Glomerular visceral epithelial cell (primary cell): ENCODE results near the gene PCDHB1.

ENCODE experiments used
- DNase-seq: peaks from one replicate; pipeline ENCODE4 v3.0.0-alpha.2; 2016; ENCODE audit errors: extremely low spot score

Gene PCDHB1

GRCh38 chr5:141050622-141051520 is at the start of gene PCDHB1:
TSS of gene PCDHB1 (plus strand) at chr5:141051374. CDS start at chr5:141051471, 97 bp downstream.
- DNase-seq = no peak

- peak; percentile 25 for DNase-seq
Measured at GRCh38 chr5:141001446-141001843, 49.7 kb upstream of the PCDHB1 start.

DNA sequence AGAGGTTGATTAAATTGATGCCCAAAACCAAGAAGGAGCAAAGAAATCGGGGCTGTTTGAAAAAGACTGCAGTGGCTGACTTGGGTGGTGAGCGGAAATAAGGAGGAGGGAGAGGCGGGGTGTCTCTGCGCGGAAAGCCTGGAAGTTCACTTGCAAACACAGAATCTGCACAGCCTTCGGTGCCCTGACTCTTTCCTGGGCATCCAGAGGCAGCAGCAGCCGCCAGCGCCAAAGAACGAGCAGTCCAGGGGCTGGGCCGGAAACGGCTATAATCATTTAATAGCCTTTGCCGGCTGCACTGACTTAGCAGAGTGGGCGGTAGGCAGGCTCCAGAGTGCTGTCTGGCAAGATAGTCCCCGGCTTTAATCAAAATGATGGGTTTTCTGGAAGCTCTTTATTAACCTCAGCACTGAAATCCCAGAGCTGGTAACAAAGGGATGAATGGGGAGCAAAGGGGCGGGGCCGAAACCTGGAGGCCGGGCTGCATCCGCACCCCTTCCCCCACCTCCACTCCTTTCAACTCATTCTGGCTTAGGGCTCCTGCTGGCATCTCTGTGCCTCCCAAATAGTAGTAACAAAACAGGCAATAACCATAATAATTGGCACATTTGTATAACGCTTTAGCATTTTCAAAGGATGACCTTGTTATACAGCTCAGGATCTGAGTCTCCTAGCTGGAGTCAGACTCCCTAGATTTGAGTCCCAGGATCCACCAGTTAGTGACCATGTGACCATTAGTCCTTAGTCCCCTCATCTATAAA is 49.1 kb upstream of the PCDHB1 start:
- peak; percentile 47 for DNase-seq

- no peak for DNase-seq
Measured at GRCh38 chr5:141002605-141002965, 48.6 kb upstream of the PCDHB1 start.

DNA sequence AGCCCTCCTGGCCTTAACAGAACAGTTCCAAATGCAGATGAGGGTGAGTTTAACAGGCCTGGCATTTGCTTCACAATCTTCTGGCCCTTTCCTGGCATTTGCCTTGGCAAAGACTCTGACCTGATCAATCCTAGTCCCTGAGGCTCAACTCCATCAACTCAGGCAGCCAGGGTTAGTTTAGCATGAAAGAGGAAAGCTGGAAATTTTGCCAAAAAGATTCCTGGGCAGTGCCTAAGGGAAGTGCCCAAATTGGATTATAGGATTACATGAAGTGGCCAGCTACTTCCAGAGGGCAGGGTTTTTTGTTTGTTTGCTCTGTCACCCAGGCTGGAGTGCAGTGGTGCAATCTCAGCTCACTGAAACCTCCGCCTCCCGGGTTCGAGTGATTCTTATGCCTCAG is 48.1 kb upstream of the PCDHB1 start:
- no peak for DNase-seq

GRCh38 chr5:141003791-141004611 is 47.2 kb upstream of the PCDHB1 start:
- peak; percentile 50 for DNase-seq

GRCh38 chr5:141007791-141008190 is 43.4 kb upstream of the PCDHB1 start:
- no peak for DNase-seq

DNA sequence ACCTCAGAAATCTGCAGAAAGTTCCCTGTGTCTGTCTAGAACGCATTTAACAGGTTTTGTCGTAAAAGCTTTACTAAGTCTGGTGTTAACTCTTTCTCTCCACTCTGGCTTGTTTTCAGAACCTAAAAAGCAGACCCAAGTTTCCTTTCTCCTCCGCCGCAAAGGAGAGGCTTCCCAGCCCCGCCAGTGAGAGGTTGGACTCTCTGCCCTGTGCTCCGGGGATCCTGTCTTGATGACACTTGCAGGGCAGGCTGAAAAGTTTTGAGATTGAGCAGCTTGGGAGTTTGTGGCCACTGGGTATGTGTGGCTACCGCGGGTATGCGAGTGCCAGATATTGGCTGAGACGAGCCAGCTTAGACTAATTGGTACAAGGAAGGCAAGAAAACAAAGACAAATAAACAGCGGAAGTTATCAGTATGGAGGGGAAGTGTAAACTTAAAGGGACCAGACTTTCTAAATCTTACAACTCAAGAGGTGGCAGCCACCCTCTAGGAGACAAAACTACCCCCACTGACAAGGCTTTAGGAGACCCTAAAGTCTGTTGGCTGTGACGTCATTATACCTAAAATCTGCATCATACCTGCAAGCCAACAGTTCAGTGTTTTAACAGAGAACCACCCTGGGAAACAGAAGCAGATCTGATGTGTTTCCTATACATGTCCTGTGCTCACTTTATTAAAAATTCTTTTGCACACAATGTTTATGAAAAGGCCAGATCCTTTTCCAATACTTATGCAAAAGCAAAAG is 41.0 kb upstream of the PCDHB1 start:
- DNase-seq = no peak

DNA sequence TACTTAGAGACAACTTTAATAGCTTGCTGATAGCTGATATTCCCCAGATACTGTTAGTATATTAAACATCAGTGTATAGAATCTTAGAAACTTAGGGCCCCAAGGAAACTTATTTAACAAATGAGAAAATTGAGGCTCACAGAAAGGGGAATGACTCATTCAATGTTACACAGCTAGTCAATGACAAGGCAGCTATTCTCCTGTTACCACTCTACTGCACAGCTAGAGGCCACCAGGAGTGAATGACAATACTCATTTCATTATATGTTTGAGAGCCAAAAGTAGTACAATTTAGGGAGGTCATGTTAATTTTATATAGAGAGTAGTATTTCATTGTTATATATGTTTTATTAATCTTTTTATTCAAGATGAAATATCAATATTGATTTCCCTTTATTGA is 33.2 kb upstream of the PCDHB1 start:
- DNase-seq = no peak

- DNase-seq = no peak
Measured at GRCh38 chr5:141022384-141022783, 28.8 kb upstream of the PCDHB1 start.

- DNase-seq = no peak
Measured at GRCh38 chr5:141031006-141031405, 20.2 kb upstream of the PCDHB1 start.

- DNase-seq = no peak
Measured at GRCh38 chr5:141032626-141033025, 18.5 kb upstream of the PCDHB1 start.

- DNase-seq = no peak
Measured at GRCh38 chr5:141039061-141039460, 12.1 kb upstream of the PCDHB1 start.

- DNase-seq = no peak
Measured at GRCh38 chr5:141039517-141039916, 11.7 kb upstream of the PCDHB1 start.

DNA sequence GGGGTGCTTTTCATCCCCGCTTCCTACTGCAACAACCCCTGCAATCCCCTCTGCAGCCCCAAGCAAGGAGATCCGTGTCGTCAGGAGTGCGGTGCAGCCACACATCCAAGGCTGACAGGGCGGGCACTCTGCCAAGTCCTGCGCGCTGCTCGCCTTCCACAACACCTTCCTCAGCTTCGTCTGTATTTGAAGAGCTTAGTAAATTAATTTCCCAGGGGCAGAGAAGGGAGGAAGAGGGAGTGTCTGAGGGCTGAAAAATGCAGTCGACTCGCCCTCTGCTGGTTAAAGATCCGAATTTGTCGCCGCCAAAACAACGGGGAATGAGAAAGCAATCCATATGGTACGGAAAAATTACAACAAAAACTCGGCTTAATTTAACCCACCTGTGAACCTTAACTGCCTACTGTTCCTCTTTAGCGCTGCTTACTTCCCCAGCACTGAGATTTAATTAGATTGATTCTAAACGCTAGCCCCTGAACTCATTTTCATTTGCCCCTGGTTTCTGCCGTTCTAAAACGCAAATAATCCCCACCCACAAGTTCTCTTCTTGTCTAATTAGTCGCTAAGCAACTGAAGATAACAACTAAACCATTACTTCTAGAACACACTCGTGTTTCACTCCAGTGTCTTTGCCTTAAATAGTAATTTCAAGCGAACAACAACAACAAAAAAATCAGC is 10.9 kb upstream of the PCDHB1 start:
- DNase-seq = peak; percentile 21

DNA sequence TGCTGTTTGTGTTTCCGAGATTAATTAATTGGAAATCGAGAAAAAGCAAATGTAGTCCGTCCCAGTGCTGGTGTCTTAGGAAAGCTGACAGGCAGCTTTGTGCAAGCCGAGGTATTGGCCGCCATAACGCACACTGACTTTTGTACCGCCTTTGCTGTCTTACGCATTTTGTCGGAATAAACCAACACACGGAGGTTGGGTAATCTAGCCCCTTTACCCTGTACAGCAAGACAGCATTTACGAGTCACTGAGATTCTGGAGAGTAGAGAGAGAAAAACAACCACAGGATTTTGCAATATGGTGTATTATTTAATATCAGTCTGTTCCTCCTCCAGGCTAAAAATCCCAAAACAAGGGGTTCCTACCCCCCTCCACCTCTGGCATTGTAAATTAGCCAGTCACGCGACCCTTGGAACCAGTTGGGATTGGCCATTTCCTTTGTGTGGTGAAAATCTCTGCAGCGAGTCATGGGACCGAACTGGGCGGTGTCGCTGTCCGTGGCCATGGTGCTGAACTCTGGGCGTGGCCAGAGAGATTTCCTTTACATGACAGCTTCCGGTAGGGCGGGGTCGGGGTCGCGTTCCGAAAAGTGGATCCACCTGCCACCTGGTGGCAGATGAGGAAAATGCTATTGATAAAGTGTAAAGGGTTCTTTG is 10.3 kb upstream of the PCDHB1 start:
- DNase-seq = peak; percentile 82

DNA sequence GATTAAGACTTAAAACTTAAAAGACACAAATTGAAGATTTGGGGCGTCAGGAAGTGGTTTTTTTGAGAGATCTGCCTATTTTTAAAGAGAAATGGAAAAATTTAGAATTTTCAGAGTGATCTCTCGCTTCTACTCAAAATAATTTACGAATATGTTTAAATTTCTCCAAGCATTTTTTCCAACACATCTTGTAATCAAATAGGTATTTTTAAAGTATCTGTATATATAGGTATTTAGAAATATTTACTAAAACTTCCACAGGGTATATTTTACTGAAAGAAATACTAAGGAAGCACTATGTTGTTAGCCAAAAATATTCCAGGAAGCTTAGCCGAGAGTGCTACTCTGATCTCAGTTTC is 9.8 kb upstream of the PCDHB1 start:
- no peak for DNase-seq

GRCh38 chr5:141042555-141042954 is 8.6 kb upstream of the PCDHB1 start:
- no peak for DNase-seq

DNA sequence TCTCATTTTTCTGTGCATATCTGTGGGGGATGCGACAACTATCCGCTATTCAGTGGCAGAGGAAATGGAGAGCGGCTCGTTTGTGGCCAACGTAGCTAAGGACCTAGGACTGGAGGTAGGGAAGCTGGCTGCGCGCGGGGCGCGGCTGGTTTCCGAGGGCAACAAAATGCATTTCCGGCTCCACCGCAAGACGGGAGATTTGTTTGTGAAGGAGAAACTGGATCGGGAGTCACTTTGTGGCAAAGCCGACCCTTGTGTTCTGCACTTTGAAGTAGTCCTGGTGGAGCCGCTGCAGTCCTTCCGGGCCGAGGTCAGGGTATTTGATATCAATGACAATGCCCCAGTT is 320 bp downstream of the PCDHB1 start:
- no peak for DNase-seq

DNA sequence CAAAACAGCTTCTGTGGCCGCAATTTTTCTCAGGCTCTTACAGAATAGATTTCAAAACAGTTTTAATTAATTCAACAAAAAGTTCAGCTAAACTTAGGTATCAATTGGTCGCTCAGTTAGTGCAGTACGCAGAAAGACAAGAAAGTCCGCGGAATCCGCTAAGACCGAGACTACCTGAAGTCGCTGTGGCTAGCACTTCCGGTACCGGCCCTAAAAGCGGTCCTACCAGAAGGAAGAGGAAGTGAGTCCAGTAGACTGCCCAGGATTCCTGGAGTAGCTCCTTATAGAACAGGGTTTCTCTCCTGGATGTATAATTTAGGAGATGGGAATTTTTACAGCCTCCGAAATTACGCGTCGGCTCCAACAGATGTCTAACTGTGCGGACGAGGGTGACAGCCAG is 26.7 kb downstream of the PCDHB1 start:
- DNase-seq = no peak

GRCh38 chr5:141082228-141082627 is 31.1 kb downstream of the PCDHB1 start:
- no peak for DNase-seq
